AG09319 (cell line): ENCODE measurements around the gene PSMA8.

ENCODE experiments used
- DNase-seq: peaks from one replicate; pipeline ENCODE4 v3.0.0-alpha.2; 2010; ENCODE audit warnings: low read depth; ENCODE audit errors: extremely low read depth
- TF ChIP-seq, protein P1 (sequence below): IDR thresholded peaks from 2 replicates; pipeline ENCODE4 v1.5.1; 2011; ENCODE audit warnings: low read depth, mild to moderate bottlenecking, inconsistent platforms, low read length, moderate library complexity

Gene PSMA8

DNA sequence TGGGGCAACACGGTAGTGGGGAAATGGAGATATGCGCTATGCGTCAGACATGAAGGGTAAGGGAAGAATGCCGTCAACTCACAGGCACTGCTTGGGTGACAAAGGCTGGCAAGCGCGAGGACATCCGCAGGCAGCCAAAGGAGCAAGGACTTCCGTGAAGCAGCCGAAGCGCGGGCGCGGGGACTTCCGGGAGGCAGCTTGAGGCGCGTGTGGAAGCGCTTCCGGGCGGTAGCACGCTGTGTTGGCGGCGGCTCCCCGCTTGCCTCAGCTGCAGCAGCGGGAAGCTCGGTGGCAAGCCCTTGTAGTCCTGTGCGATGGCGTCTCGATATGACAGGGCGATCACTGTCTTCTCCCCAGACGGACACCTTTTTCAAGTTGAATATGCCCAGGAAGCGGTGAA lies at the start of gene PSMA8:
PSMA8 (plus strand) TSS at position 218 of the 400 bp plus-strand sequence; CDS start at position 315, 97 bp downstream.
- DNase-seq, result no peak
- TF ChIP-seq, protein P1, sequence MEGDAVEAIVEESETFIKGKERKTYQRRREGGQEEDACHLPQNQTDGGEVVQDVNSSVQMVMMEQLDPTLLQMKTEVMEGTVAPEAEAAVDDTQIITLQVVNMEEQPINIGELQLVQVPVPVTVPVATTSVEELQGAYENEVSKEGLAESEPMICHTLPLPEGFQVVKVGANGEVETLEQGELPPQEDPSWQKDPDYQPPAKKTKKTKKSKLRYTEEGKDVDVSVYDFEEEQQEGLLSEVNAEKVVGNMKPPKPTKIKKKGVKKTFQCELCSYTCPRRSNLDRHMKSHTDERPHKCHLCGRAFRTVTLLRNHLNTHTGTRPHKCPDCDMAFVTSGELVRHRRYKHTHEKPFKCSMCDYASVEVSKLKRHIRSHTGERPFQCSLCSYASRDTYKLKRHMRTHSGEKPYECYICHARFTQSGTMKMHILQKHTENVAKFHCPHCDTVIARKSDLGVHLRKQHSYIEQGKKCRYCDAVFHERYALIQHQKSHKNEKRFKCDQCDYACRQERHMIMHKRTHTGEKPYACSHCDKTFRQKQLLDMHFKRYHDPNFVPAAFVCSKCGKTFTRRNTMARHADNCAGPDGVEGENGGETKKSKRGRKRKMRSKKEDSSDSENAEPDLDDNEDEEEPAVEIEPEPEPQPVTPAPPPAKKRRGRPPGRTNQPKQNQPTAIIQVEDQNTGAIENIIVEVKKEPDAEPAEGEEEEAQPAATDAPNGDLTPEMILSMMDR, result no peak

DNA sequence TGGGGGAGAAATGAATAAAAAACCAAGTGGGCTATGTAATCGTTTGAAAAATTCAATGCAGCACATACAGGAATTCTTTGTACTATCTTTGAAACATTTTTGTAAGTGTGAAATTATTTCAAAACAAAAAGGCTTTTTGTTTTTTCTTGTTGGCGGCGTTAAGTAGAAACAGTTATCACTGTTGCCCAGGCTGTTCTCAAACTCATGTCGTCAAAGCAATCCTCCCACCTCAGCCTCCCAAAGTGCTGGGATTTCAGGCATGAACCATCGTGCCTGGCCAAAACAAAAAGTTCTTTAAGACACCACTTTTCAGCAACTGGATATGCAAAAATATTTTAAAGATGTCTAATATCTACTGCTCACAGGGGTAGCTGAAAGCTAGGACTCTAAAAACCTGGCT lies 48.6 kb upstream of the PSMA8 start:
- no peak for DNase-seq
- TF ChIP-seq, protein P1, result no peak

DNA sequence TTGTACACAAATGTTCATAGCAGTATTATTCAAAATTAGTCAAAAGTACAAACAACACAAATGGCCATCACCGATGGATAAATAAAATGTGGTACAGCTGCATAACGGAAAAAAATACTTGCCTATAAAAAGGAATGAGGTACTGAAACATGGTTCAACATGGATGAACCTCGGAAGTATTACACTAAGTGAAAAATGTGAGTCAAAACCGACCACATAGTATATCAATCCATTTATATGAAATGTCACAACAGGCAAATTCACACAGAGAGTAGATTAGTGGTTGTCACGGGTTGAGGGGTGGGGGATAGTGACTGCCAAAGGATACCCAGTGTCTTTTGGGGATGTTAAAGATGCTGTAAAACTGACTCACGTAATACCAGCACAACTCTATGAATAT lies 46.7 kb upstream of the PSMA8 start:
- no peak for DNase-seq
- TF ChIP-seq, protein P1, result no peak

DNA sequence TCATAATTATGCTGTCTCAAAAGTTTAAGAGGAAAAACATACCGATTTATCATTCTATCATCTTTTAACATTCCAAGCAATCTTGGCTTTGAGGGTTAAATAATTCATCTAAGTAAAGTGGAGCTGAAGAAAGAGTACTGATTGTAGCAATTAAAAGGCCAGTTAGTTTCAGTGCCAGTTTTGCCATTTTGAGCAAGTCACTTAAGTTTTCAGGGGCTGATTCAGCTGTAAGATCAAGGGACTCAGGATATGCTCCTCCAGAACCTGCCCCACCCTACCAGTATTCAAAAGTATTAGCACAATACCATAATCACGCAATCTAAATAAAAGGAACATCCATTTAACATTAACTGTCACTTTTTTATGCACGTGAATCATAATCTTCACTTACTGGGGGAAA lies 45.2 kb upstream of the PSMA8 start:
- no peak for DNase-seq

DNA sequence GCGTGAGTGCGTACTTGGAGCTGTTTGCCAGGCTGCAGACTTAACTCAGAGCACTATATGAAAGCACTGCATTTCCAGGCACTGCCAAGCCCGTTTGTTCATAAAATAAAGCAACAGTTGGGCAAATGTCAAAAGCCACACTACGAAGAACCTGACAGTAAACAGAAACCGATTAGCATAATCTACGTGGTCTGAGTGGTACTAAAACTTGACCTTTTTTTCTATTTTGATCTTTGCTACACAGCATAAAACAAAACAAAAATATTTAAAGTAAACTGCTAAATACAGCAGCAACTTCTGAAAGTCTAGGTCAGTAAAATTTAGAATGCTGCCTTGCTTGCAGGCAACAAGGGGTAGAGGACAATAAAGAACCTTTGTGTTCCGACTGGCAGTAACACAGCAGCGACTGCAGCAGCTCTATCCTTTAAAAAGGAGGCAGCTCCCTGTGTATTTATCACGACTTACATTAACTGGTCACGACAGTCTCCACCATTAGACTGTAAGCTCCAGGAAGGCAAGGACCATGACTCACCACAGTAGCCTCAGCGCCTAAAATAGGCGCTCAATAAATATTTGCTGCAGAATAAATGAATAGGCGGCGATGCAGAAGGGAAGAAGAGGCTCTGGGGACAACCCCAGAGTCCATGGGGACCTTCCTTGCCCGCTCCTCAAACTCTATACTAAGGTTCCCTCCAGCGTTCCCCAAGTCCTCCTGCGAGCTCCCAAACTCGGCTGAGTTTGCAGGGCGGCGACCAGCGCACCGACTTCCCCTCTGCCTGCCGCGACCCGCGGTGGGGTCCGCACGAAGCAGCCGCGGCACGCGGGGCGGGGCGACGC lies 44.2 kb upstream of the PSMA8 start:
- DNase-seq, result no peak
- TF ChIP-seq, protein P1, result no peak

More for the DNA sequence above, 45.2 kb upstream of the PSMA8 start:
- TF ChIP-seq, protein P1, result no peak

DNA sequence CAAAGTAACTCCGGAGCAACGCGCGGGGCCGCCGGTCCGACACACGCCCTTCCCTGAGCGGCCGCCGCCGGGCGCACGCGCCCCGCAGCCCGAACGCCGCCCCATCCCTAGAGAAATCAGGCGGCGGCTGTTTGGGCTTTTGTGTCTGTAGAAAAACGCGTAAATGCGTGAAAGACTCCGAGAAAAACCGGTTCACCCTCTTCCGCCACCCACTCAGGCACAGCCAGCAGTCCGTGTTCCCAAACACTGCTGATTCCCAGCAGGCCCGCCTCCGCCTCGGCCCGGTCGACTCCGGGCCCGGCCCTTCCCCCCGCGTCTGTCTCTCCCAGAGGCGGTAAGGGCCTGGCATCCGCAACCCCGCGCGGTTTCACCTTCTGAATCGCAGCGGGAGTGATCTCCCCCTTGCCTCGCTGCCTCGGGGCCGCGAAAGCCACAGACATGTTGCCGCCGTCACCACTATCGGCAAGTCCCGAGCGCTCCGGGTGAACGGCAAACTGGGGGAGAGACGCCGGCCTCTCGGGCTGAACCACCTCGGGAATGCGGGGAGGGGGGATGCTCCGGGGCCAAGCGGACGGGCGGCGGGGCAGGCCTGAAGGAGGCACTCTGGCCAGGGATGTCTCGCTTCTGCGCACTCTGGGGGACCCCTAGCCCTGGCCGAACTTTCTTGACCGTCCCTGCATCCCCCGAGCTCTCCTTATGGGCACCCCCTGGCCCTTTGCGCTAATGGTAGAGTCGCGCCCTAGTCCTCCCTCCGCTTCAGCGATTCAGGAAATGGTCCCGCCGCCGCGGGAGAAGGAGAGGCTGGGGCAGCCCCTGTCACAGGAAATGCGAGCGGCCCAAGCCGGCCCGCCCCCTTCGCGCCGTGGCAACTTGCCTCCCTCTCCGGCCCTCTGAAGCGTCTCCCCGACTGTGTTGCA lies 43.3 kb upstream of the PSMA8 start, which contains the start of gene SS18:
SS18 (minus strand) TSS at position 484 of the 917 bp plus-strand sequence; CDS start at position 440, 44 bp downstream.
- TF ChIP-seq, protein P1, result no peak
- peak; percentile 85 for DNase-seq
